Stomach (tissue), 4 donors: ENCODE results near the gene KANK4.

Experiments used
- CTCF ChIP-seq, 7 experiments: fragments of 450-650 bp in 4 of 7; fragments of 200-600 bp in 3 of 7; sonication (generic) in 3 of 7; IDR thresholded peaks; one replicate each; pipeline ENCODE4 v1.5.1; 2016 to 2019; ENCODE audit warnings: antibody characterized with exemption in 7 of 7, control low read depth in 2 of 7, mild to moderate bottlenecking in 1 of 7
- EP300 ChIP-seq: sonication (generic); formaldehyde crosslinking; IDR thresholded peaks from one replicate; pipeline ENCODE4 v1.6.1; 2017; ENCODE audit warnings: antibody characterized with exemption
- POLR2A ChIP-seq, 4 donors: fragments of 450-650 bp; IDR thresholded peaks; one replicate each; pipeline ENCODE4 v1.6.1; 2016; ENCODE audit warnings: antibody characterized with exemption in 4 of 4, control low read depth in 2 of 4, mild to moderate bottlenecking in 1 of 4, moderate library complexity in 1 of 4
- POLR2AphosphoS5 ChIP-seq, 3 donors: sonication (generic); formaldehyde crosslinking; IDR thresholded peaks; one replicate each; pipeline ENCODE4 v1.6.1; 2016; ENCODE audit warnings: antibody characterized with exemption in 3 of 3

- TF ChIP-seq CTCF (IDR thresholded peaks at IDR 0.05): no peak
- no peak for TF ChIP-seq POLR2A (IDR thresholded peaks at IDR 0.05)
- no peak for TF ChIP-seq POLR2AphosphoS5 (IDR thresholded peaks at IDR 0.05)
- no peak for TF ChIP-seq EP300
Observed at GRCh38 chr1:62358665-62359373, 39.6 kb upstream of the KANK4 start.
